MM.1S (cell line): Measurements from ENCODE around the gene PPM1E.
A peak's percentile ranks its signal among the peaks of the same experiment; 100 is the strongest.

Experiments
- DNase-seq: peaks from one replicate; pipeline ENCODE4 v3.0.0-alpha.2; 2015
- H2AFZ ChIP-seq: fragments of 300-600 bp; sonication (generic); 2 replicates; pipeline ENCODE4 v1.6.0; 2016; ENCODE audit warnings: antibody characterized with exemption, low read length
- H3F3A ChIP-seq: fragments of 300-600 bp; sonication (generic); 2 replicates; pipeline ENCODE4 v1.6.1; 2016; ENCODE audit warnings: mild to moderate bottlenecking, antibody characterized with exemption, low read length, moderate library complexity, mixed read lengths; ENCODE audit not compliant: insufficient read depth
- H3K27ac ChIP-seq: fragments of 300-600 bp; sonication (generic); 2 replicates; pipeline ENCODE4 v1.5.1; 2016; ENCODE audit warnings: mild to moderate bottlenecking, low read length
- H3K27me3 ChIP-seq: fragments of 300-600 bp; sonication (generic); replicated peaks from 2 replicates; pipeline ENCODE4 v1.6.0; 2016; ENCODE audit warnings: low read length; ENCODE audit not compliant: insufficient read depth
- H3K36me3 ChIP-seq: fragments of 300-600 bp; sonication (generic); replicated peaks from 2 replicates; pipeline ENCODE4 v1.6.1; 2016; ENCODE audit warnings: mild to moderate bottlenecking, low read length, mixed read lengths; ENCODE audit not compliant: insufficient read depth
- H3K4me1 ChIP-seq: fragments of 300-600 bp; sonication (generic); 2 replicates; pipeline ENCODE4 v1.6.1; 2016; ENCODE audit warnings: low read length, mixed read lengths
- H3K4me2 ChIP-seq: fragments of 300-600 bp; sonication (generic); 2 replicates; pipeline ENCODE4 v1.6.0; 2016; ENCODE audit warnings: low read depth, low read length
- H3K4me3 ChIP-seq: fragments of 300-600 bp; sonication (generic); 2 replicates; pipeline ENCODE4 v1.5.1; 2016; ENCODE audit warnings: low read length, mixed read lengths
- H3K79me2 ChIP-seq: fragments of 300-600 bp; sonication (generic); 2 replicates; pipeline ENCODE4 v1.6.1; 2016; ENCODE audit warnings: mixed run types, low read length, mixed read lengths
- H3K9ac ChIP-seq: fragments of 300-600 bp; sonication (generic); 2 replicates; pipeline ENCODE4 v1.6.1; 2016; ENCODE audit warnings: low read length, mixed read lengths
- H3K9me2 ChIP-seq: fragments of 300-600 bp; sonication (generic); replicated peaks from 2 replicates; pipeline ENCODE4 v1.6.1; 2016; ENCODE audit warnings: mild to moderate bottlenecking, low read length, mixed read lengths; ENCODE audit not compliant: insufficient read depth
- H3K9me3 ChIP-seq: fragments of 300-600 bp; sonication (generic); replicated peaks from 2 replicates; pipeline ENCODE4 v1.6.1; 2016; ENCODE audit warnings: mild to moderate bottlenecking, low read length, mixed read lengths; ENCODE audit not compliant: insufficient read depth
- H4K20me1 ChIP-seq: fragments of 300-600 bp; sonication (generic); 2 replicates; pipeline ENCODE4 v1.6.1; 2016; ENCODE audit warnings: mild to moderate bottlenecking, low read length, moderate library complexity, mixed read lengths; ENCODE audit not compliant: insufficient read depth
- EZH2 ChIP-seq: fragments of 300-600 bp; sonication (generic); optimal IDR thresholded peaks from 2 replicates; pipeline ENCODE3; 2017; ENCODE audit warnings: low read depth, mild to moderate bottlenecking, antibody characterized with exemption, low read length, mixed read lengths
- EZH2phosphoT487 ChIP-seq: fragments of 300-600 bp; sonication (generic); IDR thresholded peaks from 2 replicates; pipeline ENCODE4 v1.6.1; 2018; ENCODE audit warnings: antibody characterized with exemption, low read length
- TF ChIP-seq, protein P1 (sequence below): fragments of 300-600 bp; sonication (generic); IDR thresholded peaks from 2 replicates; pipeline ENCODE4 v1.5.1; 2016; ENCODE audit warnings: antibody characterized with exemption, low read length, mixed read lengths

The PPM1E gene

GRCh38 chr17:59024916-59025315 is 269.3 kb downstream of the PPM1E start:
- Histone ChIP-seq H3K27ac (no peak overlapping the region), H3K79me2 (no peaks in the 10 kb centered on the region)

DNA sequence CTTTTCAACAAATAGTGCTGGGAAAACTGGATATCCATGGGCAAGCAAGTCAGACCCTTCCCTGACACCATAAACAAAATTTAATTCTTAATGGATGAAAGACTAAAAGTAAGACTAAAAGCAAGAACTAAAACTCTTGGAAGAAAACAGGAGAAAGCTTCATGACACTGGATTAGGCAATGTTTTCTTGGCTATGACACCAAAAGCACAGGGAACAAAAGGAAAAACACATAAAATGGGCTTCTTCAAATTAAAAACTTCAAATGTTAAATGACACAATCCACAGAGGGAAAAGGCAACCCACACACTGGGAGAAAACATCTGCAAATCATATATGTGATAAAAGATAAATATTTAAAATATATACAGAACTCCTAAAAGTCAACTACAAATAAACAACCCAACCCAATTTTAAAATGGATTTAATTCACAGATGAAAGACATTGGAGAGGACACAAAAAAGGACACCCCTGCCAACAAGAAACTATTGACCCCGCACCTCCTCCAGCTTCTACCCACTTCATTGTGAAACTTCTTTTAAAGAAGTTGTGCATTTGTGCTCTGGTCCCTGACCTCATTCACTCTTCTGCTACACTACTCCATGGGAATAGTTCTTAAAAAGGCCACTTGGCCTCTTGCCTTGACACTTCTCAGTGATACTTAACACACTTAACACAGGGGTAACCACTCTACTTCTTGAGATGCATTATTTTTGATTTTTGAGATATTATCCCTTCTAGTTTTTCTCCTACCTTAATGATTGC is 270.7 kb downstream of the PPM1E start:
- Histone ChIP-seq H4K20me1 (no peaks in the 10 kb centered on the region; the same call in 1 of the 2 replicates), H3K9me2 (no peaks in the 10 kb centered on the region), H3F3A (peaks cover 11% of the 10 kb centered on the region), H3K4me2 (no peak overlapping the region), H3K36me3 (no peaks in the 10 kb centered on the region; the same call in 1 of the 2 replicates), H3K4me3 (no peak overlapping the region), H3K9me3 (no peaks in the 10 kb centered on the region), H3K9ac (no peak overlapping the region), H3K4me1 (peaks cover 17% of the 10 kb centered on the region), H3K27me3 (no peaks in the 10 kb centered on the region), H3K79me2 (no peaks in the 10 kb centered on the region), H2AFZ (no peak overlapping the region), H3K27ac (no peak overlapping the region)
- no peak for DNase-seq
- TF ChIP-seq EZH2phosphoT487 (no peak), EZH2 (no peak)
- TF ChIP-seq, protein P1, sequence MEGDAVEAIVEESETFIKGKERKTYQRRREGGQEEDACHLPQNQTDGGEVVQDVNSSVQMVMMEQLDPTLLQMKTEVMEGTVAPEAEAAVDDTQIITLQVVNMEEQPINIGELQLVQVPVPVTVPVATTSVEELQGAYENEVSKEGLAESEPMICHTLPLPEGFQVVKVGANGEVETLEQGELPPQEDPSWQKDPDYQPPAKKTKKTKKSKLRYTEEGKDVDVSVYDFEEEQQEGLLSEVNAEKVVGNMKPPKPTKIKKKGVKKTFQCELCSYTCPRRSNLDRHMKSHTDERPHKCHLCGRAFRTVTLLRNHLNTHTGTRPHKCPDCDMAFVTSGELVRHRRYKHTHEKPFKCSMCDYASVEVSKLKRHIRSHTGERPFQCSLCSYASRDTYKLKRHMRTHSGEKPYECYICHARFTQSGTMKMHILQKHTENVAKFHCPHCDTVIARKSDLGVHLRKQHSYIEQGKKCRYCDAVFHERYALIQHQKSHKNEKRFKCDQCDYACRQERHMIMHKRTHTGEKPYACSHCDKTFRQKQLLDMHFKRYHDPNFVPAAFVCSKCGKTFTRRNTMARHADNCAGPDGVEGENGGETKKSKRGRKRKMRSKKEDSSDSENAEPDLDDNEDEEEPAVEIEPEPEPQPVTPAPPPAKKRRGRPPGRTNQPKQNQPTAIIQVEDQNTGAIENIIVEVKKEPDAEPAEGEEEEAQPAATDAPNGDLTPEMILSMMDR: no peak

More at GRCh38 chr17:59024916-59025315, 269.3 kb downstream of the PPM1E start:
- H3K4me2 ChIP-seq: no peak overlapping the region
- H3K9me3 ChIP-seq: no peaks in the 10 kb centered on the region
- no peaks in the 10 kb centered on the region; the same call in 1 of the 2 replicates for H3K36me3 ChIP-seq
- peaks cover 17% of the 10 kb centered on the region for H3K4me1 ChIP-seq
- no peaks in the 10 kb centered on the region for H3K27me3 ChIP-seq
- no peaks in the 10 kb centered on the region; the same call in 1 of the 2 replicates for H4K20me1 ChIP-seq
- no peak overlapping the region for H2AFZ ChIP-seq
- no peaks in the 10 kb centered on the region for H3K9me2 ChIP-seq
- no peak for TF ChIP-seq EZH2
- TF ChIP-seq, protein P1: no peak
- TF ChIP-seq EZH2phosphoT487: no peak
- no peak overlapping the region for H3K4me3 ChIP-seq
- peaks cover 11% of the 10 kb centered on the region for H3F3A ChIP-seq
- no peak overlapping the region for H3K9ac ChIP-seq
- no peak for DNase-seq

DNA sequence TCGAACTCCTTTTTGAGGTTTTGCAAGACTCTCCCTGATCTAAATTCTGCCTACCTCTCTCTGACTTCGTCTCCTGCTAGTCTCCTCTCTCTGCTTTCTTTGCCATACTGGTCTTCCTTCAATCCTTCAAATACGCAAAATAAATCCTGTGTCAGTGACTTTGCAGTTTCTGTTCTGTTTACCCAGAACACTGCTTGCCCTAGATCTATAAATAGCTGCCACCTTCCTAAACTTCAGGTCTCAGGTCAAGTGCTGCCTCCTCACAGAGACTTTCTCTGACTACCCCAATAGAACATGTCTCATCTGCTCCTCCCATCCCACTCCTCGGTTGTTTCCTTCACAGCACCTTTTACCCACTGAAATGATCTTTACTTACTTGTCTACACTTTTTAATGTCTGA is 272.1 kb downstream of the PPM1E start:
- Histone ChIP-seq H3K4me1 (peaks cover 17% of the 10 kb centered on the region), H3K27me3 (no peaks in the 10 kb centered on the region), H3K9ac (no peak overlapping the region; the same call in 1 of the 2 replicates), H3K27ac (peak overlapping the region; percentile 11; the same call in 1 of the 2 replicates), H3K79me2 (no peaks in the 10 kb centered on the region), H3K9me2 (no peaks in the 10 kb centered on the region), H3K4me2 (peak overlapping the region; percentile 57), H3K4me3 (no peak overlapping the region), H3K36me3 (no peaks in the 10 kb centered on the region), H3F3A (peaks cover 11% of the 10 kb centered on the region), H4K20me1 (no peaks in the 10 kb centered on the region; the same call in 1 of the 2 replicates), H2AFZ (no peak overlapping the region), H3K9me3 (no peaks in the 10 kb centered on the region)
- DNase-seq: peak; percentile 26
- TF ChIP-seq EZH2: no peak
- TF ChIP-seq, protein P1: no peak
- no peak for TF ChIP-seq EZH2phosphoT487
